Sigmoid colon (tissue), 7 donors: Measurements from ENCODE around the gene SPTBN5. TPM values are rescaled to one million over a fixed set of nuclear protein-coding genes. Genes with fewer than 3 reads are reported as not detected.
A peak's percentile ranks its signal among the peaks of the same experiment; 100 is the strongest.

Experiments used
- DNase-seq: peaks from one replicate; pipeline ENCODE4 v3.0.0-alpha.2; 2019
- H3K27ac ChIP-seq, 4 donors: fragments of 200-600 bp; sonication (generic); one replicate each; pipeline ENCODE4 v1.5.1; 2016 to 2019; ENCODE audit warnings: mild to moderate bottlenecking in 1 of 4
- H3K27me3 ChIP-seq, 3 donors: fragments of 200-600 bp; sonication (generic); one replicate each; pipeline ENCODE4 v1.5.1; 2019; ENCODE audit warnings: mild to moderate bottlenecking in 1 of 3
- H3K36me3 ChIP-seq, 4 donors: fragments of 200-600 bp; sonication (generic); one replicate each; pipeline ENCODE4 v1.5.1; 2016 to 2019
- H3K4me1 ChIP-seq, 4 donors: fragments of 200-600 bp; sonication (generic); one replicate each; pipeline ENCODE4 v1.5.1; 2017 to 2019
- H3K4me3 ChIP-seq, 4 donors: fragments of 200-600 bp; sonication (generic); one replicate each; pipeline ENCODE4 v1.5.1; 2017 to 2019; ENCODE audit warnings: mild to moderate bottlenecking in 2 of 4, moderate library complexity in 1 of 4
- H3K9me3 ChIP-seq, 4 donors: fragments of 200-600 bp in 3 of 4; sonication (generic) in 3 of 4; one replicate each; pipeline versions ENCODE4 v1.5.1 to v1.6.1; 2013 to 2019
- CTCF ChIP-seq, 4 experiments: fragments of 450-650 bp in 3 of 4; fragments of 200-600 bp in 1 of 4; IDR thresholded peaks; one replicate each; pipeline ENCODE4 v1.5.1; 2016 to 2019; ENCODE audit warnings: antibody characterized with exemption in 4 of 4, mild to moderate bottlenecking in 3 of 4, moderate library complexity in 2 of 4
- EP300 ChIP-seq, 4 donors: sonication (generic); formaldehyde crosslinking; IDR thresholded peaks; one replicate each; pipeline ENCODE4 v1.6.1; 2017; ENCODE audit warnings: antibody characterized with exemption in 4 of 4
- POLR2A ChIP-seq, 2 donors: fragments of 450-650 bp; IDR thresholded peaks; one replicate each; pipeline ENCODE4 v1.6.1; 2016; ENCODE audit warnings: antibody characterized with exemption in 2 of 2, mild to moderate bottlenecking in 2 of 2, moderate library complexity in 2 of 2
- POLR2AphosphoS5 ChIP-seq, 4 donors: sonication (generic); formaldehyde crosslinking; IDR thresholded peaks; one replicate each; pipeline ENCODE4 v1.6.1; 2017; ENCODE audit warnings: antibody characterized with exemption in 4 of 4
- WGBS, 2 donors: extraction: QIAGEN DNeasy Blood & Tissue Kit; methylation state at CpG; one replicate each; pipeline ENCODE4 v1.1.7; 2013; 5-methylcytosine and 5-hydroxymethylcytosine counted together
- intact Hi-C: fragments of 100-400 bp; cut with DNase I; formaldehyde crosslinking; loops from one replicate; pipeline ENCODE4 v1.15.1; 2023
- polyA plus RNA-seq, 3 donors: library from polyadenylated mRNA; stranded (reverse); fragments of 200-250 nt; gene quantifications; one replicate each; pipeline ENCODE4 v1.2.3, GENCODE V29; 2013
- total RNA-seq, 4 donors: library from RNA; depleted of rRNA; stranded (reverse); fragments of >200 nt; gene quantifications; one replicate each; pipeline ENCODE4 v1.1.0, GENCODE V29; 2016
- donor health status: healthy with polysubstance abuse.
- donor health status: Bipolar disorder and iron deficiency.
- donor health status: healthy.

Gene SPTBN5
- total and polyA plus RNA-seq, 7 donors: under 0.01 to 2.3 (median 0.60) TPM

GRCh38 chr15:41922353-41922752, 28.5 kb upstream of the SPTBN5 start:
- Histone ChIP-seq H3K4me1 (peaks cover 0 to 46% (median 30%) of the 10 kb centered on the region in 4 donors), H3K9me3 (no peaks in the 10 kb centered on the region), H3K27me3 (no peaks in the 10 kb centered on the region), H3K27ac (no peak overlapping the region), H3K36me3 (peaks cover 0 to 7% (median 0%) of the 10 kb centered on the region in 4 donors), H3K4me3 (no peak overlapping the region)
- no peak for DNase-seq
- TF ChIP-seq CTCF (IDR thresholded peaks at IDR 0.05): no peak
- TF ChIP-seq EP300 (IDR thresholded peaks at IDR 0.05): no peak
- no peak for TF ChIP-seq POLR2A (IDR thresholded peaks at IDR 0.05)
- no peak for TF ChIP-seq POLR2AphosphoS5 (IDR thresholded peaks at IDR 0.05)
- WGBS, 2 donors: 56 to 69% methylated on average over 9 of the region's 9 CpGs
- intact Hi-C loops: no loop called here

- intact Hi-C loops: no loop called here
- Histone ChIP-seq H3K27me3 (no peaks in the 10 kb centered on the region), H3K27ac (peak overlapping the region in 3 of 4 donors; percentile 1 to 42 (median 4)), H3K4me3 (no peak overlapping the region), H3K4me1 (peaks cover 0 to 46% (median 31%) of the 10 kb centered on the region in 4 donors), H3K36me3 (peaks cover 0 to 7% (median 0%) of the 10 kb centered on the region in 4 donors), H3K9me3 (no peaks in the 10 kb centered on the region)
- TF ChIP-seq POLR2A (IDR thresholded peaks at IDR 0.05) (no peak), CTCF (IDR thresholded peaks at IDR 0.05) (no peak), POLR2AphosphoS5 (IDR thresholded peaks at IDR 0.05) (no peak), EP300 (IDR thresholded peaks at IDR 0.05) (no peak)
- no peak for DNase-seq
- WGBS, 2 donors: 85 to 90% methylated on average over 5 of the region's 5 CpGs
Measured at GRCh38 chr15:41921639-41922038, 27.8 kb upstream of the SPTBN5 start.

- Histone ChIP-seq H3K4me3 (no peak overlapping the region), H3K27me3 (no peaks in the 10 kb centered on the region), H3K27ac (peak overlapping the region in 2 of 4 donors; percentile 1 to 42), H3K9me3 (no peaks in the 10 kb centered on the region), H3K4me1 (peaks cover 0 to 42% (median 29%) of the 10 kb centered on the region in 4 donors), H3K36me3 (peaks cover 0 to 7% (median 0%) of the 10 kb centered on the region in 4 donors)
- TF ChIP-seq CTCF (IDR thresholded peaks at IDR 0.05) (no peak), POLR2A (IDR thresholded peaks at IDR 0.05) (no peak), EP300 (IDR thresholded peaks at IDR 0.05) (no peak), POLR2AphosphoS5 (IDR thresholded peaks at IDR 0.05) (no peak)
- DNase-seq: no peak
- WGBS, 2 donors: 86 to 94% methylated on average over 9 of the region's 9 CpGs
- intact Hi-C loops: no loop called here
Measured at GRCh38 chr15:41921167-41921566, 27.3 kb upstream of the SPTBN5 start.

GRCh38 chr15:41919954-41920538, 26.2 kb upstream of the SPTBN5 start:
- H3K9me3 ChIP-seq: no peaks in the 10 kb centered on the region
- intact Hi-C loops: no loop called here
- no peak for TF ChIP-seq POLR2A (IDR thresholded peaks at IDR 0.05)
- peak in 1 of 4 donors; percentile 32 for TF ChIP-seq POLR2AphosphoS5 (IDR thresholded peaks at IDR 0.05)
- TF ChIP-seq CTCF (IDR thresholded peaks at IDR 0.05): no peak
- H3K27me3 ChIP-seq: no peaks in the 10 kb centered on the region
- 31 to 43% methylated on average over 3 of the region's 3 CpGs for WGBS, 2 donors
- no peak for DNase-seq
- H3K4me1 ChIP-seq: peaks cover 0 to 41% (median 28%) of the 10 kb centered on the region in 4 donors
- H3K27ac ChIP-seq: peak overlapping the region in 2 of 4 donors; percentile 0 to 51
- no peak overlapping the region for H3K4me3 ChIP-seq
- H3K36me3 ChIP-seq: peaks cover 0 to 7% (median 0%) of the 10 kb centered on the region in 4 donors
